ENCODE results near the gene AKR7A3.

The AKR7A3 gene

DNA sequence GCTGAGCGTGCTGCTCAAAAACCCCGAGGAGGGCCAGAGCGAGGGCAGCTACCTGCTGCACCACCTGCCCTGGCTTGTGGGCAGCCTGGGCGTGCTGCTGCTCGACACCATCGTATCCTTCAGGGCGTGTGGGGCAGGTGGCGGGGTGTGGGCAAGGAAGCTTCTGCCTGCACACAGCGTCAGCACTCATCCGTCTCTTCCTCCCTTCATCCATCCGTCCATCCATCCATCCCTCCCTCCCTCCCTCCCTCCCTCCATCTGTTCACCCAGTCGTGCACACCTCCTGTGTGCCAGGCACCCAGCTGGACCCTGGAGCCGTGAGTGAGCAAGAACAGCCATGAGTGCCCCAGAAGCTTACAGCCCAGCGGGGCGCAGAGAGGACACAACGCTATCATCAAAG, 38.7 kb upstream of the AKR7A3 start:
- no peak for DNase-seq (ENCODE audit: low read depth, low spot score)
- CTCF ChIA-PET: interaction anchor here (2.1 kb wide), 1 partner anchor 14 kb away, joined by 7 read pairs; no protein-coding TSS in a partner anchor
- H3K4me3 ChIP-seq (ENCODE audit: low read depth, low read length): no peak overlapping the region
- TF ChIP-seq, protein P1, sequence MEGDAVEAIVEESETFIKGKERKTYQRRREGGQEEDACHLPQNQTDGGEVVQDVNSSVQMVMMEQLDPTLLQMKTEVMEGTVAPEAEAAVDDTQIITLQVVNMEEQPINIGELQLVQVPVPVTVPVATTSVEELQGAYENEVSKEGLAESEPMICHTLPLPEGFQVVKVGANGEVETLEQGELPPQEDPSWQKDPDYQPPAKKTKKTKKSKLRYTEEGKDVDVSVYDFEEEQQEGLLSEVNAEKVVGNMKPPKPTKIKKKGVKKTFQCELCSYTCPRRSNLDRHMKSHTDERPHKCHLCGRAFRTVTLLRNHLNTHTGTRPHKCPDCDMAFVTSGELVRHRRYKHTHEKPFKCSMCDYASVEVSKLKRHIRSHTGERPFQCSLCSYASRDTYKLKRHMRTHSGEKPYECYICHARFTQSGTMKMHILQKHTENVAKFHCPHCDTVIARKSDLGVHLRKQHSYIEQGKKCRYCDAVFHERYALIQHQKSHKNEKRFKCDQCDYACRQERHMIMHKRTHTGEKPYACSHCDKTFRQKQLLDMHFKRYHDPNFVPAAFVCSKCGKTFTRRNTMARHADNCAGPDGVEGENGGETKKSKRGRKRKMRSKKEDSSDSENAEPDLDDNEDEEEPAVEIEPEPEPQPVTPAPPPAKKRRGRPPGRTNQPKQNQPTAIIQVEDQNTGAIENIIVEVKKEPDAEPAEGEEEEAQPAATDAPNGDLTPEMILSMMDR (IDR thresholded peaks at IDR 0.05; ENCODE audit: insufficient read depth, low read length, missing control alignments): no peak
- POLR2A ChIA-PET: no interaction called here

DNA sequence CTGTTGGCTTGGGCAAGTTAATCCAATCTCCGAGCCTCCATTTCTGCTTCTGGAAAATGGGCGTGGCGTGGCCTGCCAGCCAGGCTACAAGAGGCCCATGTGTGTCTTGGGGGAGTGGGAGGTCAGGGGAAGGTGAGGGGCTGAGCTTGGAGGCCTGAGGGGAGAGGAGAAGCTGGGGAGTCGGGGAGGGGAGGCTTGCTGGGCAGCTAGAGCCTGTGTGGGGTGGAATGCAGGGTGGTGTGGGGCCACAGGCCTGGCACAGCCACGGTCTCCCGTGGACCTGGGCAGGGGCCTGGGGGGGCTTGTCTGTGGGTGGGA, 38.1 kb upstream of the AKR7A3 start:
- H3K4me3 ChIP-seq (ENCODE audit: low read depth, low read length): no peak overlapping the region
- POLR2A ChIA-PET: no interaction called here
- no peak for DNase-seq (ENCODE audit: low read depth, low spot score)
- TF ChIP-seq, protein P1 (IDR thresholded peaks at IDR 0.05; ENCODE audit: insufficient read depth, low read length, missing control alignments): no peak
- CTCF ChIA-PET: interaction anchor here (2.1 kb wide), 1 partner anchor 15 kb away, joined by 7 read pairs; no protein-coding TSS in a partner anchor

DNA sequence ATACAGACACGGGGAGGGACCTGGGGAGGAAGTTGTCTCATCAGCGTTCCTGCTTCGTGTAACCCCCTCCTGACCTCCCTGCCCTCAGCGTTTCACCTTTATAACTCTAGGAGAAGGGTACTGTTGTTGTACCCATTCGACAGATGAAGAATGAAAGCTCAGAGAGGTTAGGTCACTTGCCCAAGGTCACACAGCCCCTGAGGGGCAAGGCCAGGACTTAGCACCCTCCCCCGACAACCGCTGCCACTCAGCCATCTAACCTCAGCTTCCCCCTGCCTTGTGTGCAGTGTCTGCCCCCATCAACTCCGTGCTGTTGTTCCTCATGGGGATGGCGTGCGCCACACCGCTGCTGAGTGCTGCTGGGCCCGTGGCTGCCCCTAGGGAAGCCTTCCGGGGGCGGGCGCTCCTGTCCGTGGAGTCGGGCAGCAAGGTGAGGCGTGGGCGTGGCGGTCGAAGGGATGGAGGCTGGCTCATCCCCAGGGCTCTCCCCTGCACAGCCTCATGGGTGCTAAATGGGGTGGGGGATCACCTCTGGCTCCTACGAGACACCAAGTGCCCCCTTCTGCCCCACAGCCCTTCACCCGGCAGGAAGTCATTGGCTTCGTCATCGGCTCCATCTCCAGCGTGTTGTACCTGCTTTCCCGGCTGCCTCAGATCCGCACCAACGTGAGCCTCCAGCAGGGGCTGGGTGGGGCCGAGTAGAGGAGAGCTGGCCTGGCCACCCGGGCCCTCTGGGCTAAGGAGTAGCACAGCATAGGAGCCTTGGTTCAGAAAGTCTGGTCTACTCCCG, 37.6 kb upstream of the AKR7A3 start:
- ChIA-PET CTCF (interaction anchor here (1.0 to 1.2 kb wide), 2 partner anchors 18 to 328 kb away, joined by 3 to 5 read pairs; no protein-coding TSS in a partner anchor), POLR2A (interaction anchor here (0.6 kb wide), 1 partner anchor 291 kb away, joined by 3 read pairs; no protein-coding TSS in a partner anchor)
- DNase-seq (ENCODE audit: low read depth, low spot score): no peak
- no peak overlapping the region for H3K4me3 ChIP-seq (ENCODE audit: low read depth, low read length)
- TF ChIP-seq, protein P1 (IDR thresholded peaks at IDR 0.05; ENCODE audit: insufficient read depth, low read length, missing control alignments): no peak

DNA sequence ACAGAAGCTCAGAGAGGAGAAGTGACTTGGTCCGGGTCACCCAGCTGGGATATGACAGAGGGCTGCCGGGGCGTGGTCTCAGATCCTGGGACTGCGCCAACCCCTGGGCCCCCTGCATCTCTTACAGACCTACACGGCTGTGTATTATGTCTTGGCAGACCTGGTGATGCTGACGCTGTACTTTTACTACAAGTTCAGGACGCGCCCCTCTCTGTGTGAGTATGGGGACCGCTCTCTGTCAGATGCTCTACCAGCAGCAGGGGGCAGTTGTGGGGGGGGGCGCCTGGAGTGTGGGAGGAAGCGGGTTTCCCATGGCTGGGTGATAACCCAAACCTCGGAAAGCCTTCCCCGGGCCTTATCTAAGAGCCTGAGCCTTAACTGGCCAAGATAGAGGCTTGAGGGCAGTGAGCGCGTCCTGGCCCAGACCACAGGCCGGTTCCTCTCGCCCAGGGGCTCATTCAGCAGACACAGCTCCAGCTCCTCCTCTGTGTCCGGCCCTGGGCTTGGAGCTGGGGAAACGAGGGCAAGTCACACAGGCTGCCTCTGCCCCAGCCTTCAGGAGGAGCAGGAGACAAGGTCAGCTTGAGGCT, 36.9 kb upstream of the AKR7A3 start:
- DNase-seq (ENCODE audit: low read depth, low spot score): no peak
- no peak overlapping the region for H3K4me3 ChIP-seq (ENCODE audit: low read depth, low read length)
- TF ChIP-seq, protein P1 (IDR thresholded peaks at IDR 0.05; ENCODE audit: insufficient read depth, low read length, missing control alignments): no peak
- CTCF ChIA-PET: interaction anchor here (1.0 to 1.2 kb wide), 2 partner anchors 19 to 329 kb away, joined by 3 to 5 read pairs; no protein-coding TSS in a partner anchor
- POLR2A ChIA-PET: interaction anchor here (0.6 kb wide), 1 partner anchor 291 kb away, joined by 3 read pairs; no protein-coding TSS in a partner anchor

DNA sequence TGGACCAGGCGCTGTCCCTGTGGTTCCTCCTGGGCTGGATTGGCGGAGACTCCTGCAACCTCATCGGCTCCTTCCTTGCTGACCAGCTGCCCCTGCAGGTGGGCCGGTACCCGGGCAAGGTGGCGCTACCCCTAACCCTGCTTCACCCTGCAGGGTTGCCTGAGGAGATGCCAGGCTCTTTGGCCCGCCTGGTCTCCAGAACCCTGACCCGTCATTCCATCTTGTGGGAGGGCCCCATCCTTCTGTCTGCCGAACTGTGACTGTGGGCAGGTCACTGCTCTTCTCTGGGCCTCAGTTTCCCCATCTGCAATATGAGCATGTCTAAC, 36.1 kb upstream of the AKR7A3 start:
- ChIA-PET CTCF (no interaction called here), POLR2A (no interaction called here)
- DNase-seq (ENCODE audit: low read depth, low spot score): no peak
- TF ChIP-seq, protein P1 (IDR thresholded peaks at IDR 0.05; ENCODE audit: insufficient read depth, low read length, missing control alignments): no peak
- no peak overlapping the region for H3K4me3 ChIP-seq (ENCODE audit: low read depth, low read length)

DNA sequence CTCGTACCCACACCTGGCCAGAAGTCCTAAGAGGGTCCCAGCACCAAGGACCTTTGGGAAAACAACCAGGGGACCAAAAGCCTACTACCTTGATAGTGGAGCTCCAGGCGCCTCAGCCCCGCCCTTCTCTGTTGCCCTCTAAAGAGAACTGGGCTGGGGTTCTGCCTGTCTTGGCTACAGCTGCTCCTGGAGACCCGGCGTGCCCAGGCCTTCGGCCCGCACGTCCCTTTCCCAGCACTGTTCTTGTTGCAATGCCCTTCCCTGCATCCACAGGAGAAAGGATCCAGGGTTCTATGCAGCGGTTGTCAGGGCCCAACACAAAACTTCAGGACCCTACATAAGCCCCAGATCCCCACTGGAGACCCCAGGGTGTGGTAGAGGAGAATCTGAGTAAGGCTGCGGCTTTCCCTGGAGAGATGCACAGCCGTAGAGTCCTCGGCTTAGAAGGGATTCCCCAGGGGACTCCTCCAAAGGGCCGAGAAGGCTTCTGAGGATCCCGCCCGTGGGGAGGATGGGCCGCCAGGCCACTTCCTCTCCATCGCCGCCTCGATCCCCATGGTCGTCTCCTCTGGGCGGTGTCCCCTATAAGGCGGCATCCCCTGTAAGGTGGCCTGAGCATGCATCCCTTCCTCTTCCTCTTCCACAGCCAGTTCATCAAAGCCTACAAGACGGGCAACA, 35.6 kb upstream of the AKR7A3 start:
- TF ChIP-seq, protein P1 (IDR thresholded peaks at IDR 0.05; ENCODE audit: insufficient read depth, low read length, missing control alignments): no peak
- ChIA-PET POLR2A (no interaction called here), CTCF (interaction anchor here (1.4 kb wide), 1 partner anchor 8 kb away, joined by 3 read pairs; no protein-coding TSS in a partner anchor)
- no peak for DNase-seq (ENCODE audit: low read depth, low spot score)
- H3K4me3 ChIP-seq (ENCODE audit: low read depth, low read length): no peak overlapping the region
